ENCODE data around the gene MRE11.

DNA sequence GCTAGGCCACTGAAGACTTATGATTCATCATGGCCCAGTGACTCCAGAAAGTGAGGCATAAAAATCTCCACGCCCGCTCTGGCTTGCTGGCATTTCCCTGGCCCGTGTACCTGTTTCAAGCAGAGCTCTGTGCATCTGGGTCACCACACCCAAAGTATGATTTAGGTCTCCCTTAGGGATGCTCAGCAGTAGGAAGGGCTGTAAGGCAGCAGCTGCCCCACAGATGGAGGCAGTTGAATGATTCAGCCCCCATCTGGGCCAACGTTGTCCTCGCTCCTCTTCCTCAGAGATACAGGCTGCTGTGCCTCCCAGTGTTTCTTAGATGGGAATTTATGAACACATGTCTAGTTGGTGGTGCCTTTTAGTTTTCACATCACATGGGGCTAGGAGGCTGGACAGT, 114.0 kb downstream of the MRE11 start:
- no peak for TF ChIP-seq GATA3 (IDR thresholded peaks at IDR 0.05; ENCODE audit: low read depth, low read length)
- no peak for TF ChIP-seq GATA2 (IDR thresholded peaks at IDR 0.05; ENCODE audit: low read depth, low read length)

Measured in SH-SY5Y (cell line).